ENCODE data around the gene SHTN1. TPM values are rescaled to one million over a fixed set of nuclear protein-coding genes. Genes with fewer than 3 reads are reported as not detected.

Gene SHTN1
- total and polyA plus RNA-seq, 2 of the 4 experiments (the other 2 are of a cell fraction) = 0.54 to 2.3 TPM

DNA sequence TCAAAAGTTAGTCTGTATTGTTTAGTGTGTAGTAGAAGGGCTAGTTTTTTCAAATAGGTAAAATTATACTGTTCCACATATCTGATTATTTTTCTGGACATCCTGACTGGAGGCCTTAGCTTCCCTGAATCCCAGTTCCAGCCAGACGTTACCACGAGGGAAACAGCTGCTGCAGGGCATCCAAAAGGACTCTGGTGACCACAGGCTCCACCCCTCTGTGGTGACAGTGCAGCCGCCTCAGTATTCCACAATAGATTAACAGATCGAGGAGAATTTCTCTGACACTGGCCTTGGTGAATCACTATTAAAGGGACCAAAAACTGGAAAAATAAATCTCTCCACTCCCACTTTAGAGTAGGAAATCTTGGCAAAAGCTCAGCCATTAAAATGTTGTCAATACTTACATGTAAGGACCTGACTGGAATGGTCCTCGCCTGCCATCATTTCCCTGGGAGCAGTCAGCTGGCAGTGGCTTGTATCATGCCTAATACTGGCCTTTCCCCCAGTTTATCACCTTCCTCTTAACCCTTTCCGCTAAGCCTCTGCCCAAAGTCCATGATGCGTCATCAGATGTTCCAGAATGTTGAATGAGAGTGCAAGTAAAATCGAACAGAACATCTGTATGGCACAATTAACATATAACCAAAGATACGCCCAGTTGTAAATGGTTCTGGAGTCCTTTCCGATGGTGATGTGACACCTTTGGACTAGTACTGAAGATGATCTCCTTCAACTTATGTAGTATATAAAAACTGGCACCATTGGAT is 124.1 kb downstream of the SHTN1 start:
- H3K4me2 ChIP-seq (ENCODE audit: low read depth, low read length) = no peak overlapping the region
- no peak overlapping the region for H2BK20ac ChIP-seq (ENCODE audit: low read depth, low read length)
- peaks cover 2% of the 10 kb centered on the region; the same call in 1 of the 2 replicates for H3K27me3 ChIP-seq (ENCODE audit: control insufficient read depth, insufficient read depth, low read length)
- dilution Hi-C loops (cut with HindIII; ENCODE audit: low sequenced_read_pairs, unreplicated experiment) = no loop called here
- H3K9me1 ChIP-seq (ENCODE audit: insufficient read depth, low read length) = no peaks in the 10 kb centered on the region
- TF ChIP-seq SMC3 (IDR thresholded peaks at IDR 0.05; ENCODE audit: low read depth, low read length) = no peak
- TF ChIP-seq BHLHE40 (IDR thresholded peaks at IDR 0.05; ENCODE audit: low read depth, low read length) = no peak
- TF ChIP-seq CEBPB (IDR thresholded peaks at IDR 0.05; ENCODE audit: low read depth, low read length) = no peak
- TF ChIP-seq FOS (IDR thresholded peaks at IDR 0.05; ENCODE audit: low read depth, low read length) = no peak
- TF ChIP-seq, protein P1, sequence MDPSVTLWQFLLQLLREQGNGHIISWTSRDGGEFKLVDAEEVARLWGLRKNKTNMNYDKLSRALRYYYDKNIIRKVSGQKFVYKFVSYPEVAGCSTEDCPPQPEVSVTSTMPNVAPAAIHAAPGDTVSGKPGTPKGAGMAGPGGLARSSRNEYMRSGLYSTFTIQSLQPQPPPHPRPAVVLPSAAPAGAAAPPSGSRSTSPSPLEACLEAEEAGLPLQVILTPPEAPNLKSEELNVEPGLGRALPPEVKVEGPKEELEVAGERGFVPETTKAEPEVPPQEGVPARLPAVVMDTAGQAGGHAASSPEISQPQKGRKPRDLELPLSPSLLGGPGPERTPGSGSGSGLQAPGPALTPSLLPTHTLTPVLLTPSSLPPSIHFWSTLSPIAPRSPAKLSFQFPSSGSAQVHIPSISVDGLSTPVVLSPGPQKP (IDR thresholded peaks at IDR 0.05; ENCODE audit: borderline replicate concordance, low read depth, low read length) = no peak
- TF ChIP-seq MAZ (IDR thresholded peaks at IDR 0.05; ENCODE audit: borderline replicate concordance, low read depth, low read length) = no peak
- no peak for TF ChIP-seq RAD21 (IDR thresholded peaks at IDR 0.05; ENCODE audit: low read length)
- no peak for TF ChIP-seq RCOR1 (IDR thresholded peaks at IDR 0.05; ENCODE audit: insufficient replicate concordance, low read length)
- no peak for TF ChIP-seq CHD1 (IDR thresholded peaks at IDR 0.05; ENCODE audit: low read depth, low read length)
- TF ChIP-seq MXI1 (IDR thresholded peaks at IDR 0.05; ENCODE audit: borderline replicate concordance, low read depth, low read length) = no peak
- TF ChIP-seq RFX5 (IDR thresholded peaks at IDR 0.05; ENCODE audit: low read depth, low read length) = no peak
- TF ChIP-seq MAFK (IDR thresholded peaks at IDR 0.05; ENCODE audit: low read depth, low read length) = no peak
- TF ChIP-seq, protein P2, sequence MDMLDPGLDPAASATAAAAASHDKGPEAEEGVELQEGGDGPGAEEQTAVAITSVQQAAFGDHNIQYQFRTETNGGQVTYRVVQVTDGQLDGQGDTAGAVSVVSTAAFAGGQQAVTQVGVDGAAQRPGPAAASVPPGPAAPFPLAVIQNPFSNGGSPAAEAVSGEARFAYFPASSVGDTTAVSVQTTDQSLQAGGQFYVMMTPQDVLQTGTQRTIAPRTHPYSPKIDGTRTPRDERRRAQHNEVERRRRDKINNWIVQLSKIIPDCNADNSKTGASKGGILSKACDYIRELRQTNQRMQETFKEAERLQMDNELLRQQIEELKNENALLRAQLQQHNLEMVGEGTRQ (IDR thresholded peaks at IDR 0.05; ENCODE audit: low read depth, low read length) = no peak
- no peak overlapping the region for H3K18ac ChIP-seq (ENCODE audit: low read depth, low read length)
- no peaks in the 10 kb centered on the region for H4K20me1 ChIP-seq (ENCODE audit: insufficient read depth, low read length)
- no peak for DNase-seq
- H3K79me1 ChIP-seq (ENCODE audit: low read depth in 1 of 2, low read length in 2 of 2) = no peaks in the 10 kb centered on the region
- intact Hi-C loops (cut with micrococcal nuclease) = no loop called here
- H3K56ac ChIP-seq (ENCODE audit: extremely low read depth, insufficient read depth, low read length) = no peak overlapping the region
- ChIA-PET CTCF (no interaction called here), POLR2A (ENCODE audit: unreplicated experiment) (no interaction called here)
- no peak overlapping the region for H2AK9ac ChIP-seq (replicated peaks; ENCODE audit: low read depth, low read length, poor library complexity)
- H2BK5ac ChIP-seq (ENCODE audit: low read depth, low read length, poor library complexity, severe bottlenecking) = no peak overlapping the region
- H3K9me3 ChIP-seq (ENCODE audit: control insufficient read depth, insufficient read depth, low read length) = no peaks in the 10 kb centered on the region
- H3K4me1 ChIP-seq (ENCODE audit: control insufficient read depth, insufficient read depth, low read length) = no peaks in the 10 kb centered on the region
- H4K5ac ChIP-seq (ENCODE audit: low read depth, low read length) = no peak overlapping the region
- H4K8ac ChIP-seq (ENCODE audit: low read depth in 2 of 2, low read length in 2 of 2) = no peak overlapping the region
- H4K91ac ChIP-seq (ENCODE audit: insufficient read depth, low read depth, low read length) = no peak overlapping the region
- H3K4ac ChIP-seq (ENCODE audit: low read depth, low read length) = no peak overlapping the region
- in situ Hi-C loops (cut with MboI; ENCODE audit: low sequenced_read_pairs) = no loop called here
- no peak overlapping the region; the same call in 1 of the 2 replicates for H3K23ac ChIP-seq (ENCODE audit: low read depth, low read length)
- H2BK120ac ChIP-seq (ENCODE audit: low read depth, low read length) = no peak overlapping the region
- H2AK5ac ChIP-seq (ENCODE audit: low read depth, low read length) = no peak overlapping the region
- H3K14ac ChIP-seq (replicated peaks; ENCODE audit: low read depth, low read length) = no peak overlapping the region
- no peaks in the 10 kb centered on the region for H3K36me3 ChIP-seq (ENCODE audit: control insufficient read depth, insufficient read depth, low read length)
- H3K9ac ChIP-seq (ENCODE audit: low read depth, low read length) = no peak overlapping the region
- H3K4me3 ChIP-seq (ENCODE audit: insufficient read depth, low read depth, low read length) = no peak overlapping the region
- no peak overlapping the region for H2AFZ ChIP-seq (replicated peaks; ENCODE audit: low read length, poor library complexity)
- BruUV-seq (replicated peaks) = no TSS peak
- H2BK15ac ChIP-seq (ENCODE audit: low read depth, low read length) = no peak overlapping the region
- H3K27ac ChIP-seq (ENCODE audit: insufficient read depth, low read length) = no peak overlapping the region
- WGBS, 2 experiments (ENCODE audit: extremely low coverage in 2 of 2, insufficient read length in 1 of 2) = 71% methylated on average over 1 of the region's 10 CpGs; no CpG with 5 or more reads in 1 of the 2 experiments
- ATAC-seq (ENCODE audit: low read depth) = no peak
